H9 (cell line): ENCODE measurements around the gene PTPRN2. TPM values are rescaled to one million over a fixed set of nuclear protein-coding genes. Genes with fewer than 3 reads are reported as not detected.
A peak's percentile ranks its signal among the peaks of the same experiment; 100 is the strongest.

ENCODE experiments used
- DNase-seq: peaks from one replicate; pipeline ENCODE4 v3.0.0-alpha.2; 2017
- H2AFZ ChIP-seq: one replicate; pipeline ENCODE4 v1.6.1; 2013; ENCODE audit warnings: mild to moderate bottlenecking, low read length, control low read depth, moderate library complexity
- H2AK5ac ChIP-seq: 2 replicates; pipeline ENCODE4 v1.6.1; 2013; ENCODE audit warnings: low read length, control low read depth, mixed read lengths; ENCODE audit not compliant: insufficient read length
- H2BK120ac ChIP-seq: one replicate; pipeline ENCODE4 v1.6.1; 2013; ENCODE audit warnings: low read depth, mild to moderate bottlenecking, low read length, control low read depth, inconsistent platforms; ENCODE audit not compliant: poor library complexity, severe bottlenecking
- H2BK12ac ChIP-seq: 2 replicates; pipeline ENCODE4 v1.6.1; 2013; ENCODE audit warnings: low read length, control low read depth, mixed read lengths, low read depth; ENCODE audit not compliant: insufficient read length
- H2BK15ac ChIP-seq: 2 replicates; pipeline ENCODE4 v1.6.1; 2013; ENCODE audit warnings: low read depth, low read length, control low read depth
- H2BK20ac ChIP-seq: one replicate; pipeline ENCODE4 v1.6.1; 2013; ENCODE audit warnings: low read depth, mild to moderate bottlenecking, low read length, control low read depth, inconsistent platforms; ENCODE audit not compliant: poor library complexity, severe bottlenecking
- H2BK5ac ChIP-seq: 2 replicates; pipeline ENCODE4 v1.6.1; 2013; ENCODE audit warnings: low read length, control low read depth, mixed read lengths; ENCODE audit not compliant: insufficient read length
- H3K14ac ChIP-seq: 2 replicates; pipeline ENCODE4 v1.6.1; 2013; ENCODE audit warnings: low read length, control low read depth; ENCODE audit not compliant: insufficient read depth
- H3K18ac ChIP-seq: 2 replicates; pipeline ENCODE4 v1.6.1; 2013; ENCODE audit warnings: low read depth, mild to moderate bottlenecking, mixed read lengths, low read length, control low read depth; ENCODE audit not compliant: insufficient read length
- H3K23ac ChIP-seq: 2 replicates; pipeline ENCODE4 v1.6.1; 2013; ENCODE audit warnings: low read length, control low read depth, mixed read lengths, low read depth; ENCODE audit not compliant: insufficient read length
- H3K23me2 ChIP-seq: 2 replicates; pipeline ENCODE4 v1.6.1; 2013; ENCODE audit warnings: low read depth, mild to moderate bottlenecking, mixed read lengths, low read length, control low read depth; ENCODE audit not compliant: insufficient read length, poor library complexity, severe bottlenecking
- H3K27ac ChIP-seq: 2 replicates; pipeline ENCODE4 v1.5.1; 2013; ENCODE audit warnings: low read length, control low read depth, mixed read lengths, low read depth; ENCODE audit not compliant: insufficient read length
- H3K27me3 ChIP-seq: 2 replicates; pipeline ENCODE4 v1.6.1; 2013; ENCODE audit warnings: low read length, control low read depth, inconsistent platforms; ENCODE audit not compliant: insufficient read depth
- H3K4ac ChIP-seq: 2 replicates; pipeline ENCODE4 v1.6.1; 2013; ENCODE audit warnings: low read depth, mild to moderate bottlenecking, control low read depth, inconsistent platforms, low read length, moderate library complexity
- H3K4me1 ChIP-seq: 2 replicates; pipeline ENCODE4 v1.6.1; 2013; ENCODE audit warnings: low read length, control low read depth, inconsistent platforms; ENCODE audit not compliant: insufficient read depth
- H3K4me2 ChIP-seq: 2 replicates; pipeline ENCODE4 v1.6.1; 2013; ENCODE audit warnings: low read length, control low read depth, mixed read lengths; ENCODE audit not compliant: insufficient read length, insufficient read depth
- H3K56ac ChIP-seq: 2 replicates; pipeline ENCODE4 v1.6.1; 2013; ENCODE audit warnings: low read depth, mild to moderate bottlenecking, mixed read lengths, low read length, control low read depth; ENCODE audit not compliant: insufficient read length
- H3K79me1 ChIP-seq: 2 replicates; pipeline ENCODE4 v1.6.1; 2013; ENCODE audit warnings: low read depth, mild to moderate bottlenecking, moderate library complexity, low read length, control low read depth, inconsistent platforms; ENCODE audit not compliant: insufficient read depth, poor library complexity, severe bottlenecking
- H3K79me2 ChIP-seq: 2 replicates; pipeline ENCODE4 v1.6.1; 2013; ENCODE audit warnings: low read length, control low read depth, inconsistent platforms; ENCODE audit not compliant: insufficient read depth
- H3K9ac ChIP-seq: 2 replicates; pipeline ENCODE4 v1.6.1; 2013; ENCODE audit warnings: low read length, control low read depth, mixed read lengths; ENCODE audit not compliant: insufficient read length; ENCODE audit errors: extremely low read depth
- H3K9me3 ChIP-seq: one replicate; pipeline ENCODE4 v1.6.1; 2013; ENCODE audit warnings: low read depth, low read length, inconsistent platforms; ENCODE audit not compliant: control insufficient read depth
- H3T11ph ChIP-seq: one replicate; pipeline ENCODE4 v1.6.1; 2013; ENCODE audit warnings: mild to moderate bottlenecking, low read length, control low read depth, inconsistent platforms
- H4K20me1 ChIP-seq: one replicate; pipeline ENCODE4 v1.6.1; 2013; ENCODE audit not compliant: control insufficient read depth, insufficient read length, insufficient read depth
- H4K5ac ChIP-seq: 2 replicates; pipeline ENCODE4 v1.6.1; 2013; ENCODE audit warnings: low read depth, mild to moderate bottlenecking, mixed read lengths, low read length, control low read depth; ENCODE audit not compliant: insufficient read length
- H4K8ac ChIP-seq: replicated peaks from 2 replicates; pipeline ENCODE4 v1.6.1; 2013; ENCODE audit warnings: low read length, control low read depth, mixed read lengths, low read depth; ENCODE audit not compliant: insufficient read length
- H4K91ac ChIP-seq: 2 replicates; pipeline ENCODE4 v1.6.1; 2013; ENCODE audit warnings: low read depth, mild to moderate bottlenecking, moderate library complexity, mixed read lengths, low read length, control low read depth; ENCODE audit not compliant: insufficient read length
- H3K27ac Mint-ChIP-seq, 3 experiments: 2 replicates in 2 of 3; 3 replicates in 1 of 3; pipeline ENCODE4 v1.8.0; 2020 to 2021; ENCODE audit warnings: mixed read lengths in 3 of 3, mild to moderate bottlenecking in 1 of 3, moderate library complexity in 1 of 3
- H3K27me3 Mint-ChIP-seq: 2 replicates; pipeline ENCODE4 v1.8.0; 2021; ENCODE audit warnings: low read depth, mild to moderate bottlenecking, moderate library complexity, mixed read lengths
- H3K36me3 Mint-ChIP-seq, 3 experiments: 2 replicates in 2 of 3; 3 replicates in 1 of 3; pipeline ENCODE4 v1.8.0; 2020 to 2021; ENCODE audit warnings: low read depth in 3 of 3, mixed read lengths in 3 of 3; ENCODE audit not compliant: insufficient read depth in 1 of 3
- H3K4me1 Mint-ChIP-seq, 2 experiments: 2 replicates each; pipeline ENCODE4 v1.8.0; 2020; ENCODE audit warnings: mixed read lengths in 2 of 2
- H3K4me3 Mint-ChIP-seq, 2 experiments: 2 replicates in 1 of 2; 3 replicates in 1 of 2; pipeline ENCODE4 v1.8.0; 2020 to 2021; ENCODE audit warnings: mild to moderate bottlenecking in 2 of 2, mixed read lengths in 2 of 2, moderate library complexity in 1 of 2
- H3K9me3 Mint-ChIP-seq, 2 experiments: 2 replicates in 1 of 2; 3 replicates in 1 of 2; pipeline ENCODE4 v1.8.0; 2020; ENCODE audit warnings: mild to moderate bottlenecking in 2 of 2, mixed read lengths in 2 of 2, moderate library complexity in 1 of 2
- WGBS: extraction: QIAGEN DNeasy Blood & Tissue Kit; methylation state at CpG from one replicate; pipeline ENCODE4 v1.1.7; 2013; ENCODE audit warnings: missing lambda C conversion rate, low lambda C conversion rate, mixed read lengths; ENCODE audit not compliant: insufficient read length; ENCODE audit errors: extremely low coverage; 5-methylcytosine and 5-hydroxymethylcytosine counted together
- total RNA-seq: library from RNA; stranded (reverse); gene quantifications from 2 replicates; pipeline ENCODE4 v1.2.1, GENCODE V29; 2021
- TF ChIP-seq, protein P1 (sequence below): fragments of 200-600 bp; sonication (generic); conservative IDR thresholded peaks from 3 replicates; pipeline ENCODE4 v1.8.0; 2021; ENCODE audit warnings: antibody characterized with exemption, mild to moderate bottlenecking

The PTPRN2 gene
- total RNA-seq, 1 experiment from 2014 or later = 5.2 TPM

- Mint-ChIP-seq H3K4me3 (no peak overlapping the region), H3K9me3 (peaks cover 6 to 7% of the 10 kb centered on the region in 2 experiments; a peak in 3 of 5 replicates), H3K27ac (peak overlapping the region in 1 of 3 experiments; percentile 85; a peak in 2 of 7 replicates), H3K4me1 (peaks cover 12 to 22% of the 10 kb centered on the region in 2 experiments), H3K36me3 (peaks cover 0 to 12% (median 5%) of the 10 kb centered on the region in 3 experiments; a peak in 5 of 7 replicates), H3K27me3 (peaks cover 4% of the 10 kb centered on the region; the same call in 1 of the 2 replicates)
- no peaks in the 10 kb centered on the region for H3K27me3 ChIP-seq
- H2BK15ac ChIP-seq = no peak overlapping the region
- no CpG with 5 or more reads among the region's 7 CpGs for WGBS
- H3K79me1 ChIP-seq = no peaks in the 10 kb centered on the region
- no peak overlapping the region for H3K4ac ChIP-seq
- DNase-seq = no peak
- H3K14ac ChIP-seq = no peak overlapping the region
- H4K8ac ChIP-seq = no peak overlapping the region
- H3K23ac ChIP-seq = no peak overlapping the region
- TF ChIP-seq, protein P1, sequence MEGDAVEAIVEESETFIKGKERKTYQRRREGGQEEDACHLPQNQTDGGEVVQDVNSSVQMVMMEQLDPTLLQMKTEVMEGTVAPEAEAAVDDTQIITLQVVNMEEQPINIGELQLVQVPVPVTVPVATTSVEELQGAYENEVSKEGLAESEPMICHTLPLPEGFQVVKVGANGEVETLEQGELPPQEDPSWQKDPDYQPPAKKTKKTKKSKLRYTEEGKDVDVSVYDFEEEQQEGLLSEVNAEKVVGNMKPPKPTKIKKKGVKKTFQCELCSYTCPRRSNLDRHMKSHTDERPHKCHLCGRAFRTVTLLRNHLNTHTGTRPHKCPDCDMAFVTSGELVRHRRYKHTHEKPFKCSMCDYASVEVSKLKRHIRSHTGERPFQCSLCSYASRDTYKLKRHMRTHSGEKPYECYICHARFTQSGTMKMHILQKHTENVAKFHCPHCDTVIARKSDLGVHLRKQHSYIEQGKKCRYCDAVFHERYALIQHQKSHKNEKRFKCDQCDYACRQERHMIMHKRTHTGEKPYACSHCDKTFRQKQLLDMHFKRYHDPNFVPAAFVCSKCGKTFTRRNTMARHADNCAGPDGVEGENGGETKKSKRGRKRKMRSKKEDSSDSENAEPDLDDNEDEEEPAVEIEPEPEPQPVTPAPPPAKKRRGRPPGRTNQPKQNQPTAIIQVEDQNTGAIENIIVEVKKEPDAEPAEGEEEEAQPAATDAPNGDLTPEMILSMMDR = no peak
- H4K91ac ChIP-seq = no peak overlapping the region
- no peak overlapping the region for H2BK12ac ChIP-seq
- no peaks in the 10 kb centered on the region for H3K23me2 ChIP-seq
- H3K4me1 ChIP-seq = no peaks in the 10 kb centered on the region
- no peak overlapping the region for H2BK120ac ChIP-seq
- H3K27ac ChIP-seq = no peak overlapping the region
- no peak overlapping the region for H2BK5ac ChIP-seq
- H2AFZ ChIP-seq = no peak overlapping the region
- no peak overlapping the region for H3T11ph ChIP-seq
- H3K9me3 ChIP-seq = no peaks in the 10 kb centered on the region
- H3K18ac ChIP-seq = no peak overlapping the region
- no peak overlapping the region for H2AK5ac ChIP-seq
- no peak overlapping the region for H2BK20ac ChIP-seq
- H3K9ac ChIP-seq = no peak overlapping the region
- no peak overlapping the region for H3K56ac ChIP-seq
- H4K20me1 ChIP-seq = no peaks in the 10 kb centered on the region
- no peak overlapping the region for H4K5ac ChIP-seq
- H3K4me2 ChIP-seq = no peak overlapping the region
- no peaks in the 10 kb centered on the region for H3K79me2 ChIP-seq
Measured at GRCh38 chr7:158537516-158537882, 50.1 kb downstream of the PTPRN2 start.
